A549 (cell line): Measurements from ENCODE around the gene KDM4E. TPM values are rescaled to one million over a fixed set of nuclear protein-coding genes. Genes with fewer than 3 reads are reported as not detected.
A peak's percentile ranks its signal among the peaks of the same experiment; 100 is the strongest.
"Not testable (repeated sequence)": the region's sequence is repeated elsewhere in the genome, so short reads cannot be mapped to it uniquely, and the experiment has no call there.

Source experiments
- ATAC-seq, 2 experiments: fragments of 200-7000 bp in 1 of 2; fragments of >200 bp in 1 of 2; cut with Nextera tagmentation in 1 of 2; cut with Tn5 transposase in 1 of 2; 3 replicates each; pipeline versions ENCODE4 v1.8.0 to v1.9.1; 2018 to 2020; ENCODE audit warnings: mild to moderate bottlenecking in 1 of 2, moderate library complexity in 1 of 2
- CTCF ChIA-PET: fragments of 300-600 bp; sonication (Branson Sonifier 250); formaldehyde crosslinking; extraction: SDS; loops from one replicate; lab custom pipeline; 2021; ENCODE audit warnings: antibody characterized with exemption, inconsistent platforms; lab: Yijun Ruan, JAX
- POLR2A ChIA-PET: fragments of 350-600 bp; formaldehyde crosslinking; extraction: SDS; loops from one replicate; lab custom pipeline; 2021; ENCODE audit warnings: antibody characterized with exemption, inconsistent platforms; lab: Yijun Ruan, JAX
- DNase-seq, 2 experiments: peaks; one replicate each; pipeline versions ENCODE4 v3.0.0 to v3.0.0-alpha.2; 2011 to 2016; ENCODE audit warnings: low read depth in 1 of 2, low spot score in 1 of 2
- FAIRE-seq: peaks from 2 replicates; lab custom pipeline; 2011; peaks lifted over from hg19 to GRCh38; lab: Jason Lieb, UNC
- H3K27ac ChIP-seq, 2 experiments: fragments of >200 bp; sonication (Bioruptor Twin); formaldehyde crosslinking; 3 replicates each; pipeline ENCODE4 v1.5.1; 2016 to 2017
- H3K4me1 ChIP-seq: fragments of >200 bp; sonication (Bioruptor Twin); formaldehyde crosslinking; 3 replicates; pipeline ENCODE4 v1.6.1; 2016
- H3K4me2 ChIP-seq: fragments of >200 bp; sonication (Bioruptor Twin); formaldehyde crosslinking; 3 replicates; pipeline ENCODE4 v1.6.1; 2016
- H3K4me3 ChIP-seq: fragments of >200 bp; sonication (Bioruptor Twin); formaldehyde crosslinking; 3 replicates; pipeline ENCODE4 v1.5.1; 2016
- H3K9me3 ChIP-seq: fragments of >200 bp; sonication (Bioruptor Twin); formaldehyde crosslinking; 3 replicates; pipeline ENCODE4 v1.6.1; 2016
- BCL3 ChIP-seq: fragments of >200 bp; sonication (Bioruptor Twin); formaldehyde crosslinking; IDR thresholded peaks from 3 replicates; pipeline ENCODE4 v1.6.1; 2016
- BHLHE40 ChIP-seq: IDR thresholded peaks from 2 replicates; pipeline ENCODE4 v1.6.1; 2012; ENCODE audit warnings: low read depth, low read length, inconsistent platforms
- CBX8 ChIP-seq: fragments of 200-600 bp; sonication (generic); IDR thresholded peaks from 2 replicates; pipeline ENCODE4 v1.6.1; 2016
- CEBPB ChIP-seq, 2 experiments: fragments of >200 bp in 1 of 2; sonication (Bioruptor Twin) in 1 of 2; formaldehyde crosslinking in 1 of 2; IDR thresholded peaks; 2 replicates each; pipeline ENCODE4 v1.6.1; 2012 to 2016
- CHD2 ChIP-seq: fragments of 150-350 bp; IDR thresholded peaks from 2 replicates; pipeline ENCODE4 v1.6.1; 2014; ENCODE audit warnings: low read length; ENCODE audit not compliant: partially characterized antibody
- CHD4 ChIP-seq: fragments of 200-600 bp; sonication (generic); IDR thresholded peaks from 2 replicates; pipeline ENCODE4 v1.6.1; 2016; ENCODE audit warnings: antibody characterized with exemption, mild to moderate bottlenecking, borderline replicate concordance
- EHF ChIP-seq: fragments of 250-450 bp; sonication (Bioruptor Pico); IDR thresholded peaks from 2 replicates; pipeline ENCODE4 v1.5.0; 2020; ENCODE audit warnings: mild to moderate bottlenecking
- ESRRA ChIP-seq: fragments of 150-350 bp; IDR thresholded peaks from 2 replicates; pipeline ENCODE4 v1.6.1; 2014; ENCODE audit warnings: mild to moderate bottlenecking, low read length, borderline replicate concordance
- FOSB ChIP-seq: fragments of 250-450 bp; sonication (Bioruptor Pico); IDR thresholded peaks from 2 replicates; pipeline ENCODE4 v1.5.0; 2020; ENCODE audit warnings: mild to moderate bottlenecking, moderate library complexity
- HES2 ChIP-seq: fragments of >200 bp; sonication (Bioruptor Twin); formaldehyde crosslinking; IDR thresholded peaks from 2 replicates; pipeline ENCODE4 v1.6.1; 2016
- HOXA7 ChIP-seq: fragments of 250-450 bp; sonication (Bioruptor Pico); IDR thresholded peaks from 2 replicates; pipeline ENCODE4 v1.5.0; 2020; ENCODE audit warnings: mild to moderate bottlenecking, moderate library complexity
- HOXB13 ChIP-seq: fragments of 250-450 bp; sonication (Bioruptor Pico); IDR thresholded peaks from 2 replicates; pipeline ENCODE4 v1.5.0; 2020; ENCODE audit warnings: low read depth, mild to moderate bottlenecking, moderate library complexity
- JUN ChIP-seq, 2 experiments: fragments of >200 bp; sonication (Bioruptor Twin); formaldehyde crosslinking; IDR thresholded peaks; 2 replicates in 1 of 2; 3 replicates in 1 of 2; pipeline ENCODE4 v1.6.1; 2016 to 2017
- KDM5A ChIP-seq: fragments of 200-600 bp; sonication (generic); IDR thresholded peaks from 2 replicates; pipeline ENCODE4 v1.6.1; 2016; ENCODE audit warnings: antibody characterized with exemption, mild to moderate bottlenecking
- MAFK ChIP-seq: fragments of 450-650 bp; IDR thresholded peaks from 2 replicates; pipeline ENCODE4 v1.6.1; 2014; ENCODE audit not compliant: partially characterized antibody
- NPAS2 ChIP-seq: fragments of 250-450 bp; sonication (Bioruptor Pico); IDR thresholded peaks from 2 replicates; pipeline ENCODE4 v1.8.0; 2022; ENCODE audit warnings: mild to moderate bottlenecking, moderate library complexity, borderline replicate concordance
- NR3C1 ChIP-seq: fragments of >200 bp; sonication (Bioruptor Twin); formaldehyde crosslinking; IDR thresholded peaks from 3 replicates; pipeline ENCODE4 v1.6.1; 2017
- POLR2A ChIP-seq: IDR thresholded peaks from 2 replicates; pipeline ENCODE4 v1.6.1; 2012; ENCODE audit warnings: mild to moderate bottlenecking, low read length
- POLR2AphosphoS2 ChIP-seq: conservative IDR thresholded peaks from 2 replicates; pipeline ENCODE4 v1.6.1; 2012; ENCODE audit warnings: low read length, improper control_type of control experiment, inconsistent platforms
- RFX5 ChIP-seq: fragments of 450-650 bp; IDR thresholded peaks from 2 replicates; pipeline ENCODE4 v1.7.1; 2014; ENCODE audit warnings: antibody characterized with exemption, mild to moderate bottlenecking, moderate library complexity
- TP53 ChIP-seq: fragments of 250-450 bp; sonication (Bioruptor Pico); IDR thresholded peaks from 2 replicates; pipeline ENCODE4 v1.5.0; 2021; ENCODE audit warnings: mild to moderate bottlenecking, moderate library complexity
- USF2 ChIP-seq: fragments of 450-650 bp; IDR thresholded peaks from 2 replicates; pipeline ENCODE4 v1.6.1; 2014; ENCODE audit warnings: antibody characterized with exemption
- ZSCAN20 ChIP-seq: fragments of 250-450 bp; sonication (Bioruptor Pico); IDR thresholded peaks from 2 replicates; pipeline ENCODE4 v1.8.0; 2022; ENCODE audit warnings: mild to moderate bottlenecking, moderate library complexity
- WGBS: methylation state at CpG from one replicate; pipeline ENCODE4 v1.1.6; 2017; ENCODE audit errors: missing lambda C conversion rate; 5-methylcytosine and 5-hydroxymethylcytosine counted together
- polyA plus RNA-seq, 4 experiments: library from polyadenylated mRNA; depleted of rRNA in 3 of 4; stranded (reverse); fragments of >200 nt; fragmentation: RNase III in 1 of 4; extraction: RNeasy Plus Mini Kit Qiagen cat#74134 plus additional on column Dnase treatment in 1 of 4; gene quantifications; 2 replicates in 3 of 4; 3 replicates in 1 of 4; pipeline ENCODE4 v1.2.3, GENCODE V29; 2011 to 2017
- TF ChIP-seq, protein P1 (sequence below): fragments of 200-600 bp; sonication (generic); IDR thresholded peaks from 2 replicates; pipeline ENCODE4 v1.6.1; 2016; ENCODE audit warnings: antibody characterized with exemption, mild to moderate bottlenecking, moderate library complexity

KDM4E gene
- polyA plus RNA-seq, 2 of the 4 experiments (the other 2 are of a cell fraction): not detected

DNA sequence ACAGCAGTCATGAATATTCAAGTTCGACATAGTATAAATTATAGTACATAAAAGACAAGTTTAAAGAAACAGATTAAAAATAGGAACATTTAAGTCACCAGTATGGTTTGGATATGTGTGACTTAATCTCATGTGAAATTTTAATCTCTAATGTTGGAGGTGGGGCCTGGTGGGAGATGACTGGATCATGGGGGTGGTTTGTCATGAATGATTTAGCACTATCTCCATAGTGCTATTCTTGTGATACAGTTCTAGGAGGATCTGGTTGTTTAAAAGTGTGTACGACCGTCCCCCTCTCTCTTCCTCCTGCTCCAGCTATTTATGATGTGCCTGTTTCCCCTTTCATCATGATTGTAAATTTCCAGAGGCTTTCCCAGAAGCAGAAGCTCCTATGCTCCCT lies 3.3 kb downstream of the KDM4E start:
- CTCF ChIA-PET: interaction anchor here (0.6 kb wide), 1 partner anchor 994 kb away, joined by 3 read pairs; no protein-coding TSS in a partner anchor
- no peak overlapping the region for H3K4me2 ChIP-seq
- no peak overlapping the region for H3K27ac ChIP-seq
- FAIRE-seq (no peak), ATAC-seq (no peak), DNase-seq (no peak)
- no peak overlapping the region for H3K4me3 ChIP-seq
- H3K9me3 ChIP-seq: no peaks in the 10 kb centered on the region
- POLR2A ChIA-PET: no interaction called here
- WGBS: 53% methylated on average over 3 of the region's 3 CpGs
- no peaks in the 10 kb centered on the region for H3K4me1 ChIP-seq
- TF ChIP-seq CBX8 (no peak), POLR2A (no peak), HES2 (no peak), NR3C1 (no peak), HOXA7 (CRISPR knock-in tag) (no peak)

DNA sequence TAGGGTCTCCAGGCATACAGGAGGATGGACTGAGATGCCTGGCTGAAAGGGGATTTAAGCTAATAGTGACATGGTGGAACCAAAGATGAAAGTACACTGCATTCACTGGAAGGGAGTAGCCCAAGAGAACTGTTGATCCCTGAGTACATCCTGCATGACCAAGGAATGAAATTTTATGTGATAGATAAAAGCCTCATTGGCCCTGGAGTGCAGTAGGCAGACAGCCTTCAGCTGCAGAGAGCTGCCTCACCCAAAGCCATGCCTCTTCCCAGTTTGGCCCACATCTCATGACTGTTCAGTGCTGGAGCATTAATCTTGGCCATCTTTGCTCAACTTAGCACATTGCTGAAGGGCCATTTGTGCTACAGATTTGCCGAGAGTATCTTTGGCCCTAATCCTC lies 8.0 kb downstream of the KDM4E start:
- no peak overlapping the region for H3K27ac ChIP-seq
- CTCF ChIA-PET: no interaction called here
- no peak overlapping the region for H3K4me2 ChIP-seq
- no peak for FAIRE-seq
- no peaks in the 10 kb centered on the region for H3K4me1 ChIP-seq
- TF ChIP-seq CBX8: no peak
- TF ChIP-seq CHD2: no peak
- TF ChIP-seq POLR2A: no peak
- no peak for TF ChIP-seq FOSB (CRISPR knock-in tag)
- TF ChIP-seq JUN (IDR thresholded peaks at IDR 0.05): no peak
- TF ChIP-seq HES2: no peak
- TF ChIP-seq CEBPB (IDR thresholded peaks at IDR 0.05): no peak
- no peak for TF ChIP-seq TP53
- TF ChIP-seq HOXB13: no peak
- no peak for TF ChIP-seq KDM5A
- no peak for TF ChIP-seq BHLHE40
- TF ChIP-seq RFX5: no peak
- no peak for TF ChIP-seq NPAS2 (CRISPR knock-in tag)
- TF ChIP-seq CHD4: no peak
- no peak for TF ChIP-seq MAFK
- TF ChIP-seq USF2: no peak
- TF ChIP-seq BCL3: no peak
- no peak for TF ChIP-seq EHF (CRISPR knock-in tag)
- TF ChIP-seq ZSCAN20: no peak
- no peak; a peak in 1 of 6 replicates for ATAC-seq
- H3K9me3 ChIP-seq: no peaks in the 10 kb centered on the region
- 86% methylated on average over 1 of the region's 1 CpG for WGBS
- DNase-seq: no peak
- H3K4me3 ChIP-seq: no peak overlapping the region
- POLR2A ChIA-PET: interaction anchor here (0.6 kb wide), 1 partner anchor 34 kb away, joined by 3 read pairs; no protein-coding TSS in a partner anchor

GRCh38 chr11:95035316-95035715 lies 10.3 kb downstream of the KDM4E start:
- ChIA-PET CTCF (no interaction called here), POLR2A (no interaction called here)
- 29% methylated on average over 2 of the region's 2 CpGs for WGBS
- Histone ChIP-seq H3K4me3 (no peak overlapping the region), H3K9me3 (no peaks in the 10 kb centered on the region), H3K4me1 (no peaks in the 10 kb centered on the region), H3K27ac (no peak overlapping the region), H3K4me2 (no peak overlapping the region)
- no peak for FAIRE-seq
- no peak for DNase-seq
- TF ChIP-seq ZSCAN20 (no peak), EHF (CRISPR knock-in tag) (no peak), ESRRA (no peak), CHD2 (no peak), POLR2AphosphoS2 (no peak)
- TF ChIP-seq, protein P1, sequence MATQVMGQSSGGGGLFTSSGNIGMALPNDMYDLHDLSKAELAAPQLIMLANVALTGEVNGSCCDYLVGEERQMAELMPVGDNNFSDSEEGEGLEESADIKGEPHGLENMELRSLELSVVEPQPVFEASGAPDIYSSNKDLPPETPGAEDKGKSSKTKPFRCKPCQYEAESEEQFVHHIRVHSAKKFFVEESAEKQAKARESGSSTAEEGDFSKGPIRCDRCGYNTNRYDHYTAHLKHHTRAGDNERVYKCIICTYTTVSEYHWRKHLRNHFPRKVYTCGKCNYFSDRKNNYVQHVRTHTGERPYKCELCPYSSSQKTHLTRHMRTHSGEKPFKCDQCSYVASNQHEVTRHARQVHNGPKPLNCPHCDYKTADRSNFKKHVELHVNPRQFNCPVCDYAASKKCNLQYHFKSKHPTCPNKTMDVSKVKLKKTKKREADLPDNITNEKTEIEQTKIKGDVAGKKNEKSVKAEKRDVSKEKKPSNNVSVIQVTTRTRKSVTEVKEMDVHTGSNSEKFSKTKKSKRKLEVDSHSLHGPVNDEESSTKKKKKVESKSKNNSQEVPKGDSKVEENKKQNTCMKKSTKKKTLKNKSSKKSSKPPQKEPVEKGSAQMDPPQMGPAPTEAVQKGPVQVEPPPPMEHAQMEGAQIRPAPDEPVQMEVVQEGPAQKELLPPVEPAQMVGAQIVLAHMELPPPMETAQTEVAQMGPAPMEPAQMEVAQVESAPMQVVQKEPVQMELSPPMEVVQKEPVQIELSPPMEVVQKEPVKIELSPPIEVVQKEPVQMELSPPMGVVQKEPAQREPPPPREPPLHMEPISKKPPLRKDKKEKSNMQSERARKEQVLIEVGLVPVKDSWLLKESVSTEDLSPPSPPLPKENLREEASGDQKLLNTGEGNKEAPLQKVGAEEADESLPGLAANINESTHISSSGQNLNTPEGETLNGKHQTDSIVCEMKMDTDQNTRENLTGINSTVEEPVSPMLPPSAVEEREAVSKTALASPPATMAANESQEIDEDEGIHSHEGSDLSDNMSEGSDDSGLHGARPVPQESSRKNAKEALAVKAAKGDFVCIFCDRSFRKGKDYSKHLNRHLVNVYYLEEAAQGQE: no peak
- no peak for ATAC-seq

DNA sequence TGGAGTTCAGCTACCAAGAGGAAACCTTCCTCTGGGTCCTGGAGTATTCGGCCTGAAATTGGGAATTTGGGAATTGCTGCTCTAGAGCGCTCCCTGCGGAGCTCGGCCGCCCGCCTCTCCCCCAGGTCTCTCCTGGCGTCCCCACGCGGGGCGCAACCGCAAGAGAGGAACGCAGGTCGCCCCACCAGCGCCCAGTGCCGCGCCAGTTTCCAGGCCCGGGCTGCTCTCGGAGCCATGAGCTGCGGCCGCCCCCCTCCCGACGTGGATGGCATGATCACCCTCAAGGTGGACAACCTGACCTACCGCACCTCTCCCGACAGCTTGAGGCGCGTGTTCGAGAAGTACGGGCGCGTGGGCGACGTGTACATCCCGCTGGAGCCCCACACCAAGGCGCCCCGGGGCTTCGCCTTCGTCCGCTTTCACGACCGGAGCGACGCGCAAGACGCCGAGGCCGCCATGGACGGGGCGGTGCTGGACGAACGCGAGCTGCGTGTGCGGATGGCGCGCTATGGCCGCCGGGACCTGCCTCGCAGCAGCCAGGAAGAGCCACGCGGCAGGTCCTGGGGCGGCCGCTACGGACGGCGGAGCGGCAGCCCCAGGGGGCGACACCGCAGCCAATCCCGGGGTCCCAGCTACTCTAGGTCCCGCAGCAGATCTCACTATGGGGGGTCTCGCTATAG lies 12.4 kb downstream of the KDM4E start:
- H3K9me3 ChIP-seq, H3K4me2 ChIP-seq, POLR2A ChIA-PET, CTCF ChIA-PET, DNase-seq, H3K4me3 ChIP-seq, H3K27ac ChIP-seq, H3K4me1 ChIP-seq, FAIRE-seq: not testable (repeated sequence)
- 87% methylated on average over 43 of the region's 71 CpGs for WGBS
- peak in 1 of 2 experiments; percentile 62; a peak in 2 of 6 replicates for ATAC-seq
